GM21825 (cell line): ENCODE data around the gene STARD3NL.
"Not testable (repeated sequence)": the region's sequence is repeated elsewhere in the genome, so short reads cannot be mapped to it uniquely, and the experiment has no call there.

Experiments used
- ATAC-seq: cut with Tn5 transposase; IDR thresholded peaks from one replicate; pipeline ENCODE4 v1.9.1; 2021; ENCODE audit warnings: mild to moderate bottlenecking, moderate library complexity; ENCODE audit not compliant: unreplicated experiment

STARD3NL gene

GRCh38 chr7:38262026-38262425, 84.0 kb downstream of the STARD3NL start:
- not testable (repeated sequence) for ATAC-seq

GRCh38 chr7:38262545-38262944, 84.5 kb downstream of the STARD3NL start:
- no peak for ATAC-seq

GRCh38 chr7:38263274-38263673, 85.2 kb downstream of the STARD3NL start:
- not testable (repeated sequence) for ATAC-seq

GRCh38 chr7:38264602-38265001, 86.6 kb downstream of the STARD3NL start:
- not testable (repeated sequence) for ATAC-seq

- not testable (repeated sequence) for ATAC-seq
Observed at GRCh38 chr7:38265958-38266357, 87.9 kb downstream of the STARD3NL start.

- not testable (repeated sequence) for ATAC-seq
Observed at GRCh38 chr7:38269704-38270346, 91.8 kb downstream of the STARD3NL start.

GRCh38 chr7:38270405-38270804, 92.4 kb downstream of the STARD3NL start:
- not testable (repeated sequence) for ATAC-seq

- no peak for ATAC-seq
Observed at GRCh38 chr7:38273286-38273995, 95.4 kb downstream of the STARD3NL start, which contains the start of gene TARP. TARP (minus strand) TSS chr7:38273636.

- no peak for ATAC-seq
Observed at GRCh38 chr7:38274486-38274885, 96.4 kb downstream of the STARD3NL start.

- ATAC-seq: no peak
Observed at GRCh38 chr7:38274927-38275620, 97.0 kb downstream of the STARD3NL start.

- ATAC-seq: no peak
Observed at GRCh38 chr7:38276096-38276877, 98.2 kb downstream of the STARD3NL start.

- ATAC-seq: no peak
Observed at GRCh38 chr7:38280000-38280399, 102.0 kb downstream of the STARD3NL start.
